Esophagus (tissue), 2 donors: ENCODE data around the gene SNAP47. TPM values are rescaled to one million over a fixed set of nuclear protein-coding genes. Genes with fewer than 3 reads are reported as not detected.

Source experiments
- H3K27ac ChIP-seq, 2 donors: one replicate each; pipeline ENCODE4 v1.5.1; 2013; ENCODE audit warnings: low read depth in 2 of 2, mild to moderate bottlenecking in 2 of 2, inconsistent platforms in 1 of 2, low read length in 1 of 2, moderate library complexity in 1 of 2
- H3K27me3 ChIP-seq, 2 donors: one replicate each; pipeline ENCODE4 v1.6.1; 2013; ENCODE audit warnings: low read length in 2 of 2, control low read depth in 1 of 2, mild to moderate bottlenecking in 1 of 2; ENCODE audit not compliant: insufficient read depth in 2 of 2, control insufficient read depth in 1 of 2
- H3K36me3 ChIP-seq, 2 donors: one replicate each; pipeline ENCODE4 v1.6.1; 2013; ENCODE audit warnings: low read length in 1 of 2; ENCODE audit not compliant: control insufficient read depth in 2 of 2, insufficient read depth in 2 of 2
- H3K4me1 ChIP-seq, 2 donors: one replicate each; pipeline ENCODE4 v1.6.1; 2013; ENCODE audit warnings: low read length in 1 of 2; ENCODE audit not compliant: control insufficient read depth in 2 of 2, insufficient read depth in 2 of 2
- H3K4me3 ChIP-seq, 2 donors: one replicate each; pipeline ENCODE4 v1.5.1; 2013; ENCODE audit warnings: low read length in 2 of 2, mild to moderate bottlenecking in 2 of 2, low read depth in 1 of 2, moderate library complexity in 1 of 2
- H3K9me3 ChIP-seq, 2 donors: one replicate each; pipeline ENCODE4 v1.6.1; 2013; ENCODE audit warnings: mild to moderate bottlenecking in 2 of 2, low read depth in 1 of 2, low read length in 1 of 2, moderate library complexity in 1 of 2; ENCODE audit not compliant: control insufficient read depth in 2 of 2, insufficient read depth in 1 of 2
- WGBS, 2 donors: extraction: QIAGEN DNeasy Blood & Tissue Kit; methylation state at CpG; one replicate each; pipeline ENCODE4 v1.1.7; 2013; 5-methylcytosine and 5-hydroxymethylcytosine counted together
- polyA plus RNA-seq, 2 donors: library from polyadenylated mRNA; stranded (reverse); fragments of 200-250 nt; gene quantifications; one replicate each; pipeline ENCODE4 v1.2.3, GENCODE V29; 2013
- donor health status: healthy with polysubstance abuse.
- donor health status: Bipolar disorder and iron deficiency.

SNAP47 gene
- polyA plus RNA-seq, 2 donors = 7.9 to 11.4 TPM

GRCh38 chr1:227793079-227793947 lies 58.1 kb downstream of the SNAP47 start:
- H3K9me3 ChIP-seq = no peaks in the 10 kb centered on the region
- WGBS, 2 donors = 81% methylated on average over 10 of the region's 10 CpGs
- H3K4me3 ChIP-seq = no peak overlapping the region
- H3K36me3 ChIP-seq = no peaks in the 10 kb centered on the region
- peaks cover 0 to 28% of the 10 kb centered on the region in 2 donors for H3K4me1 ChIP-seq
- H3K27ac ChIP-seq = no peak overlapping the region
- H3K27me3 ChIP-seq = no peaks in the 10 kb centered on the region

- H3K27me3 ChIP-seq = no peaks in the 10 kb centered on the region
- peaks cover 0 to 20% of the 10 kb centered on the region in 2 donors for H3K4me1 ChIP-seq
- whole genome bisulfite sequencing, 2 donors = 31 to 42% methylated on average over 12 of the region's 12 CpGs
- no peak overlapping the region for H3K27ac ChIP-seq
- no peaks in the 10 kb centered on the region for H3K9me3 ChIP-seq
- no peak overlapping the region for H3K4me3 ChIP-seq
- no peaks in the 10 kb centered on the region for H3K36me3 ChIP-seq
Measured at GRCh38 chr1:227793948-227794816, 58.9 kb downstream of the SNAP47 start.

GRCh38 chr1:227794817-227795192 lies 59.6 kb downstream of the SNAP47 start:
- Histone ChIP-seq H3K9me3 (no peaks in the 10 kb centered on the region), H3K4me3 (no peak overlapping the region), H3K27me3 (no peaks in the 10 kb centered on the region), H3K27ac (no peak overlapping the region), H3K36me3 (no peaks in the 10 kb centered on the region), H3K4me1 (peaks cover 0 to 14% of the 10 kb centered on the region in 2 donors)
- 44 to 47% methylated on average over 6 to 11 of the region's 11 CpGs for WGBS, 2 donors

- Histone ChIP-seq H3K9me3 (no peaks in the 10 kb centered on the region), H3K27me3 (no peaks in the 10 kb centered on the region), H3K4me3 (no peak overlapping the region), H3K36me3 (no peaks in the 10 kb centered on the region), H3K4me1 (peaks cover 0 to 12% of the 10 kb centered on the region in 2 donors), H3K27ac (no peak overlapping the region)
- 50 to 61% methylated on average over 6 of the region's 6 CpGs for WGBS, 2 donors
Measured at GRCh38 chr1:227795732-227796131, 60.5 kb downstream of the SNAP47 start.

DNA sequence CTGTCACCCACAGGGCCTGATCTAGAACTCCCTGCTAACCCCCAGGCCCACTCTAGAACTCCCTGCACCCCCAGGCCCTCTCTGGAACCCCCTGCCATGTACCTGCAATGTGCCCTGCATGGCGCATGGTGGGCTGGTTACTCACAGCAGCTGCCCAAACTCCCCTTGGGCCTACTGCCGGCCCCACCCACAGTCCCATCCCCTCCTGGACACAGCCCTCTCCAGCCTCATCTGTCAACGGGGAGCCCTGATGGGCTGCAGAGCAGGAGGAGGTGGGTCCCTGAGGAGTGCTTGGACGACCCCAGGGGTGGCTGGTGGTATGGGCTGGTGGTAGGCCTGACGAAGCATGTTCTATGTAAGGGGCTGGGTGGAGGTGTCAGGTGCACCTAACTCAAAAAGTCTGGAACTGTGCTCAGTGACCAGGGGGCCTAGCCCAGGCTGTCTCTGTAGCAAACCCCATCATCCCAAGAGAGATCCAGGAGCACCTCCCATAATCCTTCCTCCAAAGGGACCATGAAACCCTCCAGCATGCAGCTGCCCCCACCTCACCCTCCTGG lies 61.2 kb downstream of the SNAP47 start:
- Histone ChIP-seq H3K27me3 (no peaks in the 10 kb centered on the region), H3K9me3 (no peaks in the 10 kb centered on the region), H3K4me1 (peaks cover 0 to 12% of the 10 kb centered on the region in 2 donors), H3K36me3 (no peaks in the 10 kb centered on the region), H3K27ac (no peak overlapping the region), H3K4me3 (no peak overlapping the region)
- 87 to 91% methylated on average over 5 of the region's 5 CpGs for WGBS, 2 donors

GRCh38 chr1:227797144-227797543 lies 61.9 kb downstream of the SNAP47 start:
- Histone ChIP-seq H3K4me3 (no peak overlapping the region), H3K36me3 (no peaks in the 10 kb centered on the region), H3K4me1 (peaks cover 0 to 12% of the 10 kb centered on the region in 2 donors), H3K27me3 (no peaks in the 10 kb centered on the region), H3K27ac (no peak overlapping the region), H3K9me3 (no peaks in the 10 kb centered on the region)
- WGBS, 2 donors = 81 to 89% methylated on average over 3 of the region's 3 CpGs

GRCh38 chr1:227797625-227798024 lies 62.4 kb downstream of the SNAP47 start:
- H3K4me3 ChIP-seq = no peak overlapping the region
- H3K27ac ChIP-seq = no peak overlapping the region
- WGBS, 2 donors = 87% methylated on average over 3 of the region's 3 CpGs
- peaks cover 0 to 12% of the 10 kb centered on the region in 2 donors for H3K4me1 ChIP-seq
- H3K36me3 ChIP-seq = no peaks in the 10 kb centered on the region
- no peaks in the 10 kb centered on the region for H3K9me3 ChIP-seq
- H3K27me3 ChIP-seq = no peaks in the 10 kb centered on the region

GRCh38 chr1:227798078-227798802 lies 63.0 kb downstream of the SNAP47 start:
- H3K27me3 ChIP-seq = no peaks in the 10 kb centered on the region
- 82 to 86% methylated on average over 16 of the region's 16 CpGs for WGBS, 2 donors
- H3K27ac ChIP-seq = no peak overlapping the region
- no peak overlapping the region for H3K4me3 ChIP-seq
- no peaks in the 10 kb centered on the region for H3K9me3 ChIP-seq
- peaks cover 0 to 12% of the 10 kb centered on the region in 2 donors for H3K4me1 ChIP-seq
- no peaks in the 10 kb centered on the region for H3K36me3 ChIP-seq

- H3K27ac ChIP-seq = no peak overlapping the region
- H3K27me3 ChIP-seq = no peaks in the 10 kb centered on the region
- H3K4me1 ChIP-seq = peaks cover 0 to 2% of the 10 kb centered on the region in 2 donors
- H3K4me3 ChIP-seq = no peak overlapping the region
- no peaks in the 10 kb centered on the region for H3K36me3 ChIP-seq
- H3K9me3 ChIP-seq = no peaks in the 10 kb centered on the region
- WGBS, 2 donors = 80 to 86% methylated on average over 1 of the region's 1 CpG
Measured at GRCh38 chr1:227799756-227800155, 64.5 kb downstream of the SNAP47 start.
